ENCODE measurements around the gene RSL1D1.

The RSL1D1 gene

GRCh38 chr16:11851294-11852091, at the start of gene RSL1D1:
RSL1D1 (minus strand) TSS chr16:11851542; CDS start chr16:11851512, 30 bp downstream.
- peak; percentile 62 for DNase-seq (ENCODE audit: low read depth)

DNA sequence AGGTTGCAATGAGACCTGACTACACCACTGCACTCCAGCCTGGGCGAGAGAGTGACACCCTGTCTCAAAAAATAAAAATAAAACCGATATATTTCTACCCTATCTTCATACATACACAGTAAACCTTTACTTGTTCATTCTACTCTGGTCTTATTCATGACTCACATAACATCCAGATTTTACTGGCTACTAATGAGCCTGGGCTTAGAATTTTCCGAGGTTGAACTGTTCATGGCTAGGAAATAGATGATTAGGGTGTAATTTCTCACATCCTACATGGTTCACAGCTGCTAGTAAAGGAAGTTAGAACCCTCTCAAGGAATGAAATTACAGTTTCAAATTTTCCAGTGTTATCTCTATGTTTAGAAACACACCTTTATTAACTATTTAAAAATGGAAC, 49.7 kb upstream of the RSL1D1 start:
- DNase-seq (ENCODE audit: low read depth), result no peak

GRCh38 chr16:11896486-11897176, 45.3 kb upstream of the RSL1D1 start:
- peak; percentile 20 for DNase-seq (ENCODE audit: low read depth)

- no peak for DNase-seq (ENCODE audit: low read depth)
Observed at GRCh38 chr16:11893571-11893970, 42.2 kb upstream of the RSL1D1 start.

- DNase-seq (ENCODE audit: low read depth), result no peak
Observed at GRCh38 chr16:11892761-11893160, 41.4 kb upstream of the RSL1D1 start.

- DNase-seq (ENCODE audit: low read depth), result no peak
Observed at GRCh38 chr16:11890231-11890965, 39.1 kb upstream of the RSL1D1 start.

DNA sequence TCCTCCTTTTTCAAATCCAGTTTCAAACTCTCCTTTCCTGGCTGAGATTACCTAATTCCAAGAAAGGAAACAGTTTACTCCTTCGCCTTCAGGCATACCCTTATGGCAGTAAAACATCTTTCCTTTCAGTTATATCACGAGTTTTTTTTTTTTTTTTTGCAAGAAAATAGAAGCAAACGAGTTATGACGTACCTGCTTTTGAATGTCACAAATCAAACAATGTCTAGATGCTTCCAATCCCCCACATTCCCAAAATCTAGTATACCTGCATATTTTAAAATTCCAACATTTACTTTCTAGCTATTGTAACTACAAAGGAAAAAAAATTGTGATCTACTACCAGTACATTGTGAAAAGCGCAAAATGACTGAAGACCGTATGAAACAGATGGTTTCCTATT, 35.5 kb upstream of the RSL1D1 start:
- no peak for DNase-seq (ENCODE audit: low read depth)

- DNase-seq (ENCODE audit: low read depth), result no peak
Observed at GRCh38 chr16:11884035-11884434, 32.7 kb upstream of the RSL1D1 start.

DNA sequence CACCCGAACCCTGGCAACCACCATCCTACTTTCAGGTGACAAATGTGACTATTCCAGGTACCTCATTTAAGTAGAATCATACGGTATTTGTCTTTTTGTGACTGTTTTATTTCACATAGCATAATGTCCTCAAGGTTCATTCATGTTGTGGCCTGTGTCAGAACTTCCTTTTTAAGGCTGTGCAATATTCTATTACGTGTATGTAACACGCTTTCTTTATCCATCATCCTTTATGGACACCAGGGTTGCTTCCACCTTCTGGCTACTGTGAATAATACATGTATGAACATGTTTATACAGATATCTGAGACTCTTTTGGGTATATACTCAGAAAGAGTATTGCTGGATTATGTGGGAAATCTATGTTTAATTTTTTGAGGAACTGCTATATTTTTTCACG, 28.7 kb upstream of the RSL1D1 start:
- no peak for DNase-seq (ENCODE audit: low read depth)

- DNase-seq (ENCODE audit: low read depth), result no peak
Observed at GRCh38 chr16:11877374-11877773, 26.0 kb upstream of the RSL1D1 start.

DNA sequence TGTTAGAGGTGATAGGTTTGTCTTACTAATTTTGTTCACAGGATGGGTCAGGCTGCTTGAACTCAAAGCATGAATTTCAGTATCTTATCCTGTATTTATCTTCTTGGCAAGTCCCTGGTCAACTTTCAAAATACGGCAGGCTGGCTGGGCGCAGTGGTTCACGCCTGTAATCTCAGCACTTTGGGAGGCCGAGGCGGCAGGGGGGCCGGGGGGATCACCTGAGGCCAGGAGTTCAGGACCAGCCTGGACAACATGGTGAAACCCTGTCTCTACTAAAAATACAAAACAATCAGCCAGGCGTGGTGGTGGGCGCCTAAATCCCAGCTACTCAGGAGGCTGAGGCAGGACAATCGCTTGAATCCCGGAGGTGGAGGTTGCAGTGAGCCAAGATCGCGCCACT, 25.0 kb upstream of the RSL1D1 start:
- no peak for DNase-seq (ENCODE audit: low read depth)

GRCh38 chr16:11875721-11876120, 24.4 kb upstream of the RSL1D1 start:
- no peak for DNase-seq (ENCODE audit: low read depth)

GRCh38 chr16:11871193-11871592, 19.9 kb upstream of the RSL1D1 start:
- no peak for DNase-seq (ENCODE audit: low read depth)

DNA sequence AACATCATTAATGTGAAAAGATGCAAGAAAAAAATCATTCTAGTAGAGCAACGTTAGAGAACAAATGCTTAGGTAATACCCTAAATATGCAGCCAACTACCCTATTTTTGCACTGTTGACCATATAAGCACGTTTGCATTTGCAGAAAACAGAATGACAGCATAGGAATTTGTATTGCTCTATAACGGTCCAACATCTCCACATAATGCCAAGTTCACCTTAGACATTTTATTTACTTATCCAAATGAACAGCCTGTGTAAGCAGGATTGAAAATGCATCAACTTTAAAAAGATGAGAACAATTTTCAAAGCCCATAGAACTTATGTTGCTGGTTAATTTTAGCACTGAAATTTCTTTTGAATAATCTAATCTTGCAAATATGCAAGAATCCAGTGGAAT, 19.1 kb upstream of the RSL1D1 start:
- no peak for DNase-seq (ENCODE audit: low read depth)

DNA sequence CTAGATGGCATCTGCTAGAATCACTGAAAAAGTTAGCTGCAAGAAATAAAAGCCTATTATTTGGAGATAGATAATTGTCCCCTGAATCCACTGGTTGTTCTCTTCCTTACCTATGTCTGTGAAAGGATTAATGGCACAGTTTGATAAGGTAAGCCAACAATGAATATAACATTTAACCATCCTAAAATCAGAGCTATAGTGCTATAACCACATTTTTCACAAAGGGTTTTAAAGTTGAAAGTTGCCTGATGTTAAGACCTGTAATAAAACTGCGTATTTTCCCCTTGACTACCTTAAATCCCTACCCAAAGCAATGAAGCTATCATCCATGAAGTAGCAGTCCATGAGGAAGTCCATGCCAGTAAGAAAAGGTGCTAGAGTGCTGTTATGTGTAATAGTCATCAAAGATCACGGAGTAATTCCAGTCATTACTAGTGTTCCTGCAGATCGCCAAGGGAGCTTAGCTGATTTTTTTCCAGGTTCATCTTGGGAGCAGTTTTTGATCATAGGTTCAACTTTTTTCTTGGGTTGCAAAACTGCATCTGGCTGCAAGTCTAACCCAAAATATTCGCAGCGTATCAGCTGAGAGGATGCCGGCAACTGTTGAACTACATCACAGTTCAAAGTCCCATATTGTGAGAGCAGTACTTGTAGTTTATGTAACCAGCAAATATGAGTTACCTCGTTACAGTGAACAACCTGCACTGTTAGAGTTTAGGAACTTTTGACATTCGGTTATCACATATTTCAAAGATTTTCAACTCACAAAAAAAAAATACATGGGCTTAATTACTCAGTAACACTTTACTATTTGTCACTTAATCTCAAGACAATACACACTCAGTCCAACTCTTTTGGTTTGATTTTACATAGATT, 18.2 kb upstream of the RSL1D1 start:
- no peak for DNase-seq (ENCODE audit: low read depth)

DNA sequence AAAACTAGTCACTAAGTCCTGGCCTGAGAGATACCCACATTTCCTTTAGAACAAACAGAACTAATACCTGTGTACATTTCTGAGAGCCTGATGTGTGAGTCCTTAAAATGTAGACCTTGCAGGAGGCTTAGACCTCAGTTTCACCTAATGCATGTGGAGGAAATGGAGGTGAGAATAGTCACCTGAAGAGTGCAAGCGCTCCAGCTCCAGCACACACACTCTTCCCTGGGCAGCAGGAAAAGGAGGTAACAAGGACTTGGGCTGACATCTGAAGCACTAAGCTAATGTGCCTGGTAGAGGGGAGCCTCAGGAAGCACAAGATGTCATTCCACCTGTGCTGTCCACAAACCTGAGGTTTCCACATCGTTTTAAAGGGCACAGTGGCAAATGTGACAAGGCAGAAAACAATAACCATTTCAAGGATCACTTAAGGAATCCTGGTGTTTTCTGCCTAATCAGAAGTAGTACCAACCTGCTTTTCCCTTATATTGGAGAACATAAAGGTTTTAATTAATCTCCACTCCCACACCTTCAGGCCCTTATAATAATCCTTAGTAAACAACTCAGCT, 17.2 kb upstream of the RSL1D1 start:
- DNase-seq (ENCODE audit: low read depth), result no peak

GRCh38 chr16:11862489-11862888, 11.1 kb upstream of the RSL1D1 start:
- DNase-seq (ENCODE audit: low read depth), result no peak

- no peak for DNase-seq (ENCODE audit: low read depth)
Observed at GRCh38 chr16:11857161-11857560, 5.8 kb upstream of the RSL1D1 start.

DNA sequence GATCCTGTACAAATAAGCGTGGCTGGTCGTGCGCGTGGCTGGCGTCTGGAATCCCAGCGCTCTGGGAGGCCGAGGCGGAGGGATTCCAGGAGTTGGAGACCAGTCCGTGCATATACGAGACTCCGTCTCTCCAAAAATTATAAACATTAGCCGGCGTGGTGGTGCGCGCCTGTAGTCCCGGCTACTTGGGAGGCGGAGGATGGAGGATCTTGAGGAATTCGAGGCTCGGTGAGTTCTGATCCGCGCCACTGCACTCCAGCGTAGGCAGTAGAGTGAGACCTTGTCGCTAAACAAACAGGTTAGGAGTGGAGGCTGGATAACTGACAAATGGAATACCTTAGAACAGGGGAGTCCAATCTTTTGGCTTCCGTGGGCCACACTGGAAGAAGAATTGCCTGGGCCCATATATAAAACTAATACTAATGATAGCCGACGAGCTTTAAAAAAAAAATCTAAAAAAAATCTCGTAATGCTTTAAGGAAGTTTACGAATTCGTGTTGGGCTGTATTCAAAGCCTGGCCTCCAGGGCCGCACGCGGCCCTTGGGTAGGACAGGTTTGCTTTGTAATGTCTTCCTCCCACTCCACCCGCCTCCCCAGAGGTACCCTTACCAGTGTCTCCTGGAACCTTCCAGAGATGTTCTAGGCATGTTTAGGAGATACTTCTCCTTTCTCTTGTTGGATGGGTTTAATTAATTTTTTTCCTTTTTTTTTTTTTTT, 909 bp upstream of the RSL1D1 start:
- DNase-seq (ENCODE audit: low read depth), result no peak

GRCh38 chr16:11848842-11849241, 2.5 kb downstream of the RSL1D1 start:
- no peak for DNase-seq (ENCODE audit: low read depth)

GRCh38 chr16:11844499-11844898, 6.8 kb downstream of the RSL1D1 start:
- no peak for DNase-seq (ENCODE audit: low read depth)

Data from HS-27A (cell line).